Neuronal stem cell (in vitro differentiated cells): ENCODE results near the gene DAW1. TPM values are rescaled to one million over a fixed set of nuclear protein-coding genes. Genes with fewer than 3 reads are reported as not detected.

Experiments
- DNase-seq: peaks from one replicate; pipeline ENCODE4 v3.0.0-alpha.2; 2013; ENCODE audit warnings: low spot score
- H2AFZ ChIP-seq: one replicate; pipeline ENCODE4 v1.6.1; 2013; ENCODE audit warnings: mild to moderate bottlenecking, low read length, inconsistent platforms
- H2AK5ac ChIP-seq: 2 replicates; pipeline ENCODE4 v1.6.1; 2013; ENCODE audit warnings: low read depth, mild to moderate bottlenecking, inconsistent platforms, low read length, moderate library complexity, mixed read lengths
- H2BK120ac ChIP-seq: 2 replicates; pipeline ENCODE4 v1.6.1; 2013; ENCODE audit warnings: low read depth, mild to moderate bottlenecking, inconsistent platforms, low read length, moderate library complexity, mixed read lengths
- H2BK12ac ChIP-seq: one replicate; pipeline ENCODE4 v1.6.1; 2013; ENCODE audit warnings: low read length, inconsistent platforms
- H2BK15ac ChIP-seq: 2 replicates; pipeline ENCODE4 v1.6.1; 2013; ENCODE audit warnings: mild to moderate bottlenecking, low read length, inconsistent platforms, mixed read lengths
- H2BK5ac ChIP-seq: one replicate; pipeline ENCODE4 v1.6.1; 2013; ENCODE audit warnings: inconsistent platforms, mild to moderate bottlenecking, low read length, moderate library complexity
- H3K14ac ChIP-seq: one replicate; pipeline ENCODE4 v1.6.1; 2013; ENCODE audit warnings: low read length, inconsistent platforms
- H3K18ac ChIP-seq: 2 replicates; pipeline ENCODE4 v1.6.1; 2013; ENCODE audit warnings: low read length, inconsistent platforms
- H3K23ac ChIP-seq: 2 replicates; pipeline ENCODE4 v1.6.1; 2013; ENCODE audit warnings: low read depth, mild to moderate bottlenecking, mixed read lengths, low read length, inconsistent platforms; ENCODE audit not compliant: poor library complexity
- H3K27ac ChIP-seq: replicated peaks from 3 replicates; pipeline ENCODE4 v1.5.1; 2013; ENCODE audit warnings: low read length, inconsistent platforms
- H3K27me3 ChIP-seq, 3 experiments: 2 replicates each; pipeline ENCODE4 v1.6.1; 2013; ENCODE audit warnings: low read length in 3 of 3, mild to moderate bottlenecking in 2 of 3, inconsistent platforms in 1 of 3, low read depth in 1 of 3, mixed read lengths in 1 of 3, moderate library complexity in 1 of 3; ENCODE audit not compliant: control insufficient read depth in 3 of 3, insufficient read depth in 3 of 3
- H3K36me3 ChIP-seq, 2 donors: replicated peaks in 1 of 2; 2 replicates each; pipeline ENCODE4 v1.6.1; 2013; ENCODE audit warnings: low read length in 2 of 2; ENCODE audit not compliant: control insufficient read depth in 2 of 2, insufficient read depth in 2 of 2
- H3K4ac ChIP-seq: 2 replicates; pipeline ENCODE4 v1.6.1; 2013; ENCODE audit warnings: inconsistent platforms, mild to moderate bottlenecking, low read length, moderate library complexity
- H3K4me1 ChIP-seq, 2 donors: 1 replicate in 1 of 2; 2 replicates in 1 of 2; pipeline ENCODE4 v1.6.1; 2013; ENCODE audit warnings: low read length in 2 of 2, low read depth in 1 of 2; ENCODE audit not compliant: control insufficient read depth in 2 of 2, insufficient read depth in 1 of 2
- H3K4me2 ChIP-seq: one replicate; pipeline ENCODE4 v1.6.1; 2013; ENCODE audit warnings: mild to moderate bottlenecking, low read length, inconsistent platforms; ENCODE audit not compliant: insufficient read depth, poor library complexity, severe bottlenecking
- H3K4me3 ChIP-seq, 2 donors: 2 replicates each; pipeline ENCODE4 v1.5.1; 2013; ENCODE audit warnings: low read length in 2 of 2, mild to moderate bottlenecking in 2 of 2, inconsistent platforms in 1 of 2, moderate library complexity in 1 of 2
- H3K79me1 ChIP-seq: one replicate; pipeline ENCODE4 v1.6.1; 2013; ENCODE audit warnings: low read depth, mild to moderate bottlenecking, inconsistent platforms, low read length, moderate library complexity
- H3K9ac ChIP-seq: one replicate; pipeline ENCODE4 v1.6.1; 2013; ENCODE audit warnings: mild to moderate bottlenecking, low read depth, low read length, inconsistent platforms; ENCODE audit not compliant: poor library complexity
- H3K9me3 ChIP-seq, 2 donors: replicated peaks in 1 of 2; 2 replicates each; pipeline versions ENCODE3 to v1.6.1; 2013; ENCODE audit warnings: low read length in 2 of 2, mild to moderate bottlenecking in 2 of 2, inconsistent platforms in 1 of 2, low read depth in 1 of 2, mixed read lengths in 1 of 2, moderate library complexity in 1 of 2; ENCODE audit not compliant: control insufficient read depth in 2 of 2, insufficient read depth in 1 of 2
- H4K8ac ChIP-seq: one replicate; pipeline ENCODE4 v1.6.1; 2013; ENCODE audit warnings: low read depth, mild to moderate bottlenecking, inconsistent platforms, low read length, moderate library complexity
- H4K91ac ChIP-seq: one replicate; pipeline ENCODE4 v1.6.1; 2013; ENCODE audit warnings: low read length, low read depth, mild to moderate bottlenecking, inconsistent platforms; ENCODE audit not compliant: poor library complexity
- WGBS, 2 donors: extraction: QIAGEN DNeasy Blood & Tissue Kit; methylation state at CpG; one replicate each; pipeline ENCODE4 v1.1.7; 2013; ENCODE audit warnings: missing lambda C conversion rate in 2 of 2, mixed read lengths in 1 of 2; ENCODE audit not compliant: insufficient read length in 2 of 2, insufficient replicate concordance in 1 of 2; ENCODE audit errors: extremely low coverage in 2 of 2; 5-methylcytosine and 5-hydroxymethylcytosine counted together
- small RNA-seq: library from polyadenylated mRNA; stranded (forward); fragments of <200 nt; extraction: miRNeasy Mini kit (QIAGEN cat#:217004); gene quantifications from one replicate; pipeline ENCODE3, GENCODE V24; 2013; ENCODE audit not compliant: insufficient read depth

DAW1 gene

DNA sequence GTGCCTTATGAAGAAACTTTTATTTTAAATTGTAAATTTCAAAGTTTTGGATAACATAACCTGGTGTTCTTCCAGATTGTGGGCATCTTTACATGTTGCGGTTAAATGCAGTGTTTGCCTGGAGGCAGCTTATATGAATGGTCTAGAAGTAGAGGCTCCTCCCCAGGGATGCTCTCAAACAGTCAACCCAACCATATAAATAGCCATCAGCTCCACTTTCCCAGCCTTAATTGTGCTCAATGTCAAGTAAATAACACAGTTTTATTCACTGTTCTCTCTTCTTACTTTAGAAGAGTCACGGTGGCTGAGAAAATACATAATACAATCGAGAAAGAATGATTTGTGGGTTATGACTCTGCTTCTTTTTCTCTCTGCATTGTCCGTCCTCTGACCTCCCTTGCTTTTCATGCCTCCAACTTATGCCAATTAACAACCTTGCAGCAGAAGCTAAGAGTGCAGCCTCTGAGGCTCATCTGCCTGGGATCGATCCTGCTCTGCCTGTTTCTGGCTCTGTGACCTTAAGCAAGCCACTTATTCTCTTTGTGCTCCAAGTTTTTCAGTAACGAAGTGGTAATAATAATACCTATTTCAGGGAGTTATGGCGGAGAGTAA, 100.3 kb downstream of the DAW1 start:
- H4K91ac ChIP-seq = no peak overlapping the region
- H3K4me2 ChIP-seq = no peak overlapping the region
- H3K23ac ChIP-seq = no peak overlapping the region
- no peak overlapping the region for H3K14ac ChIP-seq
- no peak overlapping the region for H2BK12ac ChIP-seq
- H3K79me1 ChIP-seq = no peaks in the 10 kb centered on the region
- H3K27ac ChIP-seq = no peak overlapping the region
- H3K9ac ChIP-seq = no peak overlapping the region
- no peak overlapping the region for H4K8ac ChIP-seq
- no peak overlapping the region for H3K4me3 ChIP-seq
- no peak overlapping the region for H3K4ac ChIP-seq
- no peak overlapping the region for H2BK15ac ChIP-seq
- no peak overlapping the region for H2BK5ac ChIP-seq
- no peak overlapping the region for H2AK5ac ChIP-seq
- no peak overlapping the region for H2AFZ ChIP-seq
- no peak overlapping the region for H2BK120ac ChIP-seq
- no CpG with 5 or more reads among the region's 7 CpGs for WGBS, 2 donors
- H3K27me3 ChIP-seq = no peaks in the 10 kb centered on the region
- H3K4me1 ChIP-seq = no peaks in the 10 kb centered on the region
- H3K9me3 ChIP-seq = no peaks in the 10 kb centered on the region
- H3K36me3 ChIP-seq = no peaks in the 10 kb centered on the region
- DNase-seq = no peak
- no peak overlapping the region for H3K18ac ChIP-seq

DNA sequence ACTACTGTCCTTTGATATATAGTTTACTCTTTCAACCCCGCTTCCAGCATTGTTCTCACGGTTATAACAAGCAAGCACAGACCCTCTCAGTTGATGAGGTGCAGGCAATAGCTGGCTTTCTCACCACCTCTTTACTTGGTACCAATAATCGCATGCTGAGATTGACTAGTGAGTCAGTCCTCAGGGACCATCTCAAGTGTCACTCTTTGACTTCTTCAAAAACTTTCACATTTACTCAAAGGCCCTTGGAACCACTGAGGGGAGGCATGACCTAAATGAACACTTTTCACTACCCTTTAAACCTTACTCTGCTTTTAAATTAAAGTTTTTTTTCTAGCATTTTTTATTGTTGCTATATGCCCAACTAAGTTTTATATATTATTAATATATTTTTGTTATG, 101.8 kb downstream of the DAW1 start:
- Histone ChIP-seq H4K8ac (no peak overlapping the region), H3K9ac (no peak overlapping the region), H3K14ac (no peak overlapping the region), H3K4me3 (no peak overlapping the region), H2BK12ac (no peak overlapping the region), H2BK5ac (no peak overlapping the region), H3K9me3 (no peaks in the 10 kb centered on the region), H3K23ac (no peak overlapping the region), H3K4ac (no peak overlapping the region), H3K36me3 (no peaks in the 10 kb centered on the region), H2AFZ (no peak overlapping the region), H3K79me1 (no peaks in the 10 kb centered on the region), H2BK120ac (no peak overlapping the region), H3K4me1 (no peaks in the 10 kb centered on the region), H4K91ac (no peak overlapping the region), H3K27ac (no peak overlapping the region), H3K18ac (no peak overlapping the region), H2BK15ac (no peak overlapping the region), H3K27me3 (no peaks in the 10 kb centered on the region), H3K4me2 (no peak overlapping the region), H2AK5ac (no peak overlapping the region)
- no peak for DNase-seq
- WGBS, 2 donors = no CpG with 5 or more reads among the region's 3 CpGs

Small RNA genes lying within 50 kb of the gene (small RNA-seq; reads per million reads assigned to genes)
- not detected for gene RF00402
